GM12878 (cell line): Measurements from ENCODE around the gene GALNT18.

Experiments
- EP300 ChIP-seq, 2 experiments: fragments of 150-350 bp in 1 of 2; IDR thresholded peaks; 2 replicates each; pipeline ENCODE4 v1.6.1; 2011 to 2012; ENCODE audit warnings: low read depth in 2 of 2, low read length in 2 of 2, borderline replicate concordance in 1 of 2, improper control_type of control experiment in 1 of 2, inconsistent platforms in 1 of 2; ENCODE audit not compliant: control insufficient read depth in 1 of 2
- POLR2A ChIP-seq: IDR thresholded peaks from 2 replicates; pipeline ENCODE4 v1.6.1; 2011; ENCODE audit warnings: low read depth, mild to moderate bottlenecking, low read length
- TARDBP ChIP-seq: IDR thresholded peaks from 2 replicates; pipeline ENCODE4 v1.6.1; 2016; ENCODE audit warnings: borderline replicate concordance
- YY1 ChIP-seq: IDR thresholded peaks from 2 replicates; pipeline ENCODE4 v1.6.1; 2011; ENCODE audit warnings: low read depth, mild to moderate bottlenecking, low read length
- ZNF217 ChIP-seq: fragments of 450-650 bp; IDR thresholded peaks from 2 replicates; pipeline ENCODE4 v1.6.1; 2017; ENCODE audit warnings: antibody characterized with exemption, mild to moderate bottlenecking

GRCh38 chr11:11378184-11378940, 243.4 kb downstream of the GALNT18 start:
- TF ChIP-seq ZNF217 (no peak), YY1 (no peak), EP300 (IDR thresholded peaks at IDR 0.05; ENCODE audit: borderline replicate concordance in 1 of 2, control insufficient read depth in 1 of 2, low read depth in 2 of 2, low read length in 2 of 2) (no peak), TARDBP (no peak), POLR2A (no peak)
